Activated gamma-delta T cell (primary cell): ENCODE measurements around the gene SCD.
"Not testable (repeated sequence)": the region's sequence is repeated elsewhere in the genome, so short reads cannot be mapped to it uniquely, and the experiment has no call there.

ENCODE experiments used
- DNase-seq: peaks from one replicate; lab custom pipeline; 2025; lab: John Stamatoyannopoulos, UW
- total RNA-seq, 2 donors: gene quantifications; one replicate each; lab custom pipeline; 2026; lab: John Stamatoyannopoulos, UW

The SCD gene
- total RNA-seq: 13.2 to 20.6 reads per million in 2 donors

DNA sequence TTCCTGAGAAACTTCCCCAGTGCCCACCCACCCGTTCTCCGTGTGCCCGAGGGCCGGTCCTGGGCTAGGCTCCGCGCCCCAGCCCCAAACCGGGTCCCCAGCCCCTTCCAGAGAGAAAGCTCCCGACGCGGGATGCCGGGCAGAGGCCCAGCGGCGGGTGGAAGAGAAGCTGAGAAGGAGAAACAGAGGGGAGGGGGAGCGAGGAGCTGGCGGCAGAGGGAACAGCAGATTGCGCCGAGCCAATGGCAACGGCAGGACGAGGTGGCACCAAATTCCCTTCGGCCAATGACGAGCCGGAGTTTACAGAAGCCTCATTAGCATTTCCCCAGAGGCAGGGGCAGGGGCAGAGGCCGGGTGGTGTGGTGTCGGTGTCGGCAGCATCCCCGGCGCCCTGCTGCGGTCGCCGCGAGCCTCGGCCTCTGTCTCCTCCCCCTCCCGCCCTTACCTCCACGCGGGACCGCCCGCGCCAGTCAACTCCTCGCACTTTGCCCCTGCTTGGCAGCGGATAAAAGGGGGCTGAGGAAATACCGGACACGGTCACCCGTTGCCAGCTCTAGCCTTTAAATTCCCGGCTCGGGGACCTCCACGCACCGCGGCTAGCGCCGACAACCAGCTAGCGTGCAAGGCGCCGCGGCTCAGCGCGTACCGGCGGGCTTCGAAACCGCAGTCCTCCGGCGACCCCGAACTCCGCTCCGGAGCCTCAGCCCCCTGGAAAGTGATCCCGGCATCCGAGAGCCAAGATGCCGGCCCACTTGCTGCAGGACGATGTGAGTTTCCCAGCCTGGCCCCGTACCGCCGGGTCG is at the start of gene SCD:
TSS of gene SCD (plus strand) at position 469 of the 803 bp plus-strand sequence. CDS start at position 741, 272 bp downstream.
- peak; percentile 71 for DNase-seq

DNA sequence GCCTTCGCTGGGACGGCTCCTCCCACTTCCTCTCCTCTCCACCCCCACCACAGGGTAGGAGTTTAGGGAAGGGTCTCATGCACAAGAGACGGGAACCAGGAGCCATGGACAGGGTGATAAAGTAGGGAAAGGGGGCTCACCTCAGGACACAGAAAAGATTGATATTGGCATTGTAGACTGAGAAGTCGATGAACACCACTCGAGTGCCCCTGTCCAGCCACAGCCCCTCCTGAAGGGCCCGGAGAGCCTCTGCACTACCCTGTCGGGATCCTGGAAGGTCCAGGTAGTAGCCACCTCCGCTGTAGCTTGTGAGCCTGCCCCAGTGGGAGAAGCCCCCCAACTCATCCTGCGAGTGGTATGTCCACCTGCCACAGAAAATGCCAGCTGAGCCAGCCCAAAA is 49.8 kb upstream of the SCD start:
- DNase-seq: no peak

DNA sequence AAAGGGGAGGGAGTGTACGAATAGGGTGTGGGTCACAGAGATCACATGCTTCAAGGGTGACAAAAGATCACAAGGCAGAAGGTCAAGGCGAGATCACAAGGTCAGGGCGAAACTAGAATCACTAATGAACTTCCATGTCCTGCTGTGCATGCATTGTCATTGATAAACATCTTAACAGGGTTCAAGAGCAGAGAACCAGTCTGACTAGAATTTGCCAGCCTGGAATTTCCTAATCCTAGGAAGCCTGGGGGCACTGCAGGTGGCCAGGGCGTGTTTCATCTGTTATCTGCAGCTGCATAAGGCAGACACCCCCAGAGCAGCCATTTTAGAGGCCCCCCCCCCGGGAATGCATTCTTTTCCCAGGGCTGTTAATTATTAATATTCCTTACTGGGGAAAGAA is 45.9 kb upstream of the SCD start:
- DNase-seq: not testable (repeated sequence)

DNA sequence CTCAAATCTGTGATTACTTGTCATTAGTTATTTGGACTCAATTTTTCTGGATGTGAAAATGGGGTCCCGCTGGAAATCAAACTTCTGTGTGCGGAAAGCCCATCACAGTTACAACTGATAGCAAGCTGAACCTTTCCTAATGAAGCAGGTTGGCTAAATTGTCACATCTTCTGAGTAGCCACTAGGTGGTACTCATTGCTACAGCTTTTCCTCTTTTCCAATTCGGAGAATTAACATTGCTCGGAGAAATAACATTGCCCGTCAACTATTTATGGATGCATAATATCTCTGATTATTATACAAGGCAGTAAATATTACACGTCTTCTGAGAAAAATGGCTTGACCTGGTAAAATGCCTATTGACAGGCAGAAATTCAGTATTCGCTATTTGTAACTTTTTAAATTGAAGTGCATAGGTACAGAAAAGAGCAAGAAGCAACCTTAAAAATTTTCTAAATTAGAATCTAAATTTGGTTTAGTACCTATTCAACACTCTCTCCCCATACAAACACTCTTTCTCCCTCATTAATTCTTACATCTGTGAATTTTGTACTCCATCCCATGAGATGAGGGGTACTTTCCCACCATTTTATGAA is 43.2 kb upstream of the SCD start:
- DNase-seq: no peak

DNA sequence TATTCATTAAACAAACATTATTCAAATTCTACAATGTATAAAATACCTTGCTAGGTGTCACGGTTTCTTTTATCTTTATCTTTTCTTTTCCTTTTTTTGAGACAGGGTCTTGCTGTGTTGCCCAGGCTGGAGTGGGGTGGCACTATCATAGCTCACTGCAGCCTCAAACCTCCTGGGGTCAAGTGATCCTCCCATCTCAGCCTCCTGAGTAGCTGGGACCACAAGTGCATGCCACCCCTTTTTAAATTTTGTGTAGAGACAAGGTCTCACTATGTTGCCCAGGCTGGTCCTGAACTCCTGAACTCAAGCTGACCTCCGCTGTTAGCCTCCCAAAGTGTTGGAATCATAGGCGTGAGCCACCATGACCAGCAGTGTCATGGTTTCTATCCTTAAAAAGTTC is 42.6 kb upstream of the SCD start:
- DNase-seq: no peak

DNA sequence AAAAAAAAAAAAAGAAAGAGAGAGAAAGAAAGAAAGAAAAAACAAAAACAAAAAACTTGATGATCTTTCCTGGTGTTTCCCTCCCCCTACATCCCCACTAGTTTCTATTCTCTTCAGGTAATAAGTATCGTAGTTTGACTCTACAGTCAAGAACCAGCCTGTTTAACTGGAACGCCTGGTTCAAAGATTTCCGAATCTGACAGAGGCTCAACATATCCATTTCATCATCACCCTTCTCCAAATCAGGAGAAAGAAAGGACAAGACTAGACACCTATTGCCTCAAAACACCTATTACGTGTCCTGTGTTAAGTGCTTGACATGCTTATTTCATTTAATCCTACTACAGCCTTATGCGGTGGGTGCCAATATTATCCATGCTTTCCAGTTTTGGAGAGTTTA is 40.2 kb upstream of the SCD start:
- no peak for DNase-seq

DNA sequence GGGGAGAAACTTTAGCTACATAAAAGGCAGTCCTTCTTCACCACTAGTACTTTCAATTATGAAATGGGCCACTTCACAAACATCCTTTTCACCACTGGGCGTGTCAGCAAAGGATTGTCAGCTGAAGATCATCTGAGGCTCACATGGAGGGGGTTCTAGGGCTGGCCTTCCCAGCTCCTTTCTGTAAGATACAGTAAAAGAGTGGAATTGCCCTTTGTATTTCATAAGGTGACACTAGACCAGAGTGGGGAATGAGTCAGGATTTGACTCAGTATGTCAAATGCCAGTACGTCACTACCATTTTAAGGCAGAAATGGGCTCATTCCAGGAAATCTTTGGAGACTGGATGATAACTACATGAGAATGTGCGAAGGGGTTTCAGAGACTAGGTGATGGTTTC is 39.3 kb upstream of the SCD start:
- no peak for DNase-seq

DNA sequence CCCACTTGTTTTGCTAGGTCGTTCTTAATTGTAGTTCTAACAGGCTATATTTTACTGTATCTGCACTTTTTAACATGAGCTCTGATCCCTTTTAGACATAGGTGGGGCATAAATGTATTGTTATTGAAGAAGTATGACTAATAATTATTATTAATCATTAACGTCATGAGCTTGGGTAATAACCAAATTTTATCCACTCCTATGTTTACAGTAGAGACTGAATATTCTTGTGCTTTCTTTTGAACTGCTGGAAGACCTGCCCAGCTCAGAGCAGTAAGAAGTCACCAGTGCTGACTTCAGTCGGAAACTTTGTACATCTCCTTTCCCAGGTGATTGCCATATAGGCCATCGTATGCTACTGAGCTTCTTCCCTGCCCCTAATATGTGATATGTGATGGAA is 35.7 kb upstream of the SCD start:
- DNase-seq: no peak

DNA sequence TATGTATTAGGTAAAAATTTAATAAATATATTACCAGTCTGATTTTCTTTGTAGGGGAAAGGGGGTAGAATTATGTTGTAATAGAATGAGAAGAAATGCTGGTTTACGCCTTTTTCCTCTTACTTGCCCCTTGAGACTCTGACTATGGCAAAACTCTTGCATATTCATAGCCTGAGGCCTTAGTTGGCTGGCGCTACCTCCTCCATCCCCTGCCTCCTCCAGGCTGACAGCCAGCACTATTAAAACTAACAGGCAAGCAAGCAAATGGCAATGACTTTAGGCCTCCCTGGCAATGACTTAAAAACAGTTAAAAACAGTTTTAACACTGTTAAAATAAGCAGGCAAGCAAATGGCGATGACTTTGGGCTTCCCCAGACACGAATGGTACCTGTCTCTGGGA is 31.4 kb upstream of the SCD start:
- no peak for DNase-seq

DNA sequence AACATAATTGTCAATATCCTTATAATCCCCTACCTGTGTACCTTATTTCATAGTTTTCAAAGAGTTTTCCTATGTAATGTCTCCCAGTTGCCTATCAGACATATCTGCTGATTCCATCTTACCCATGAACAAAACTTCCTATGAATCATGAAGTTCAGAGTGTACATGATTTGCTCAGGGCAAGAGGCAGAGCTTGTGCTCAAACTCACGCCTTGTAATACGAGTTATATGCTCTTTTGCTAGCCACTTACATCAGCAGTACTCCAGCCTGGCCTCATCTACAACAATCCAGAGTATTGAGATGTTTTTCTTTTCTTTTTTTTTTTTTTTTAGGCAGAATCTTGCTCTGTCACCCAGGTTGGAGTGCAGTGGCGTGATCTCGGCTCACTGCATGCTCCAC is 28.8 kb upstream of the SCD start:
- DNase-seq: no peak

DNA sequence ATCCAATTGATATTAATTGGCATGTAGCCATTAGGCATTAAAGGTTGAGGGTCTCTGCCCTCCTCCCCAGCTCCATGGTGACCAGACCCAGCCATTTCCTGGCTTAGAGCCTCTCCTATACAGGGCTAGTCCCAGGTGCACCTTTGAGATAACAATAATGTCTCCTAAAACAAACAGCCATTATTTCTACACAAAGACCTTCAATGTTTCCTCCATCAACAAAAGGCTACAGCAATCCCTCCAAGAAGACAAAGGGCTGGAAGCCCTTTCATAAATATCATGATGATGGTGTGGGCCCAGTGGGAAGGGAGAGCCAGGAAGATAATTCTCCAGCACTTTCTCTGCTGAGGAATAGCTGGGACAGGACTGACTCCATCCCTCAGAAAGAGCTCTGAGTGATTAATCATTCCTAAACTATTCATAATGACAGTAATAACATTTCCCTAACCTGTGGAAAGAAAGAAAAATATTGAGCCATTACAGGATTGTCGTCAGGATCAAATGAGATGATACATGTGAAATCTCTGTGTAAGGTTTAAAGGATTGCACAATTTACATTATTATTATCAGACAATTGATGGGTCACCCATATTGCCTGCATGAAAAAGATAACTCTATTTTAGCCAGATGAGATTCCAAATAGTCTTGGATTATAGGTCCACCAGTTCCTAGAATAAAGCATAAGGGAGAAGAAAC is 27.2 kb upstream of the SCD start:
- no peak for DNase-seq

DNA sequence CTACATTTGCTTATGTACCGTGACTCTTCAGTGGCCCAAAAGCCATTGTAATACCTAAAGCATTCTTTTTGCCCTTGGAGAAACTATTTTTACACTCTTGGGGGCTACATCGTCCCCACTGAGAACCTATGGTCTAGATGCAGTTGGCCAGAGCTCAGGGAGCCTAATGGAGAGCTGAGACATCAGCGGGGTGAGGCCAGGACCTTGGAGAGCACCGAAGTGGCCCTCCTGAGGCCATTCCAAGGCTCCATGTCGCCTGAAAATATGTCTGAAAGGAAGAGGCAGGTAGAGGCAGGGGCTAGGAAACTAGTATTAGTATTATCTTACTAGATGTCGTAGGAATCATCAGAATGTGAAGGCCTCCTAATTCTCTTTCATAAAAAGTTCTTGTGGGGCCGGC is 21.9 kb upstream of the SCD start:
- DNase-seq: no peak

DNA sequence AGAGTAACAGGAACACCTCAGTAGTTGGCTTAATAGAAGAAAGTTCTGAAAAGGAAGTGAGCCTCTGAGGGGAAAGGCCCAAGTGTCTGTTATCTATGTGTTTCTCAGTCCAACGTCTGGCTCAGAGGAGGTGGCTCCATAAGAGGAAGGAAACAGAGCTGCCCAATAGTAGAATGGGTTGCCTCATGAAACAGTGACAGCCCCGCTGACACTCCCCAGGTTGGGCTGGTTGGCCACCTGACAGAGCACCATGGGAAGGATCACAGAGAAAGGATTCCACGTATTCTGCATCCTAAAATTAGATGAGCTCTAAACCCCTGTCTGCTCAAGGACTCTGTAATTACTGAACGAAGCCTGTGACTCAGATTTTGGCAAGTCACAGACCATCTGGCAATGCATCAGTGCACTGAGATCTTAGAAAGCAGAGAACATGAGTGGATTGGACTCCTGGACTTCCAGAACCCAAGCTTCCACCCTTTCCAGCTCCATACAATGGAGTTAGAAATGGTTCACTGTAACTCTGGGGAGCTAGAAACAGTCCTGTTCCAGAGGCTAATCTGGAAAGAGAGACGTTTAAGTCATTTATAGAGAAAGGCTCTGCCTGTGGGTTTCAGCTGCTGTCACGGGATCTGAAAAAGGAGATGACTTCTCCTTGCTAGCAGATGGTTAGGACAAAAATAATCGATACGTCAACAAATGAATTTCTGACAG is 19.9 kb upstream of the SCD start:
- no peak for DNase-seq

DNA sequence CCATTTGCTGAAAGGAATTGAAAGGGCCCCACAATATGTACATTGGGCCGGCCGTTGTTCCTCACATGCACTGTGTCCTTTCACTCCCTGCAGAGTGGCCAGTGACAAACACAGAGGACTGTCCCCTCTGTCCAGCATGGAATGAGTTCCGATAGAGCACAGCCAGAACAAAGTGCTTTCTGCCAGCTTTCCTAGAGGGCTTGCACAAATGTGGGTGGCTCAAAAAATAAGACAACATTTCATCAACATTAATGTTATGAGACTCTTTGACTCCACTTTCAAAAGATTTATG is 19.4 kb upstream of the SCD start:
- no peak for DNase-seq

DNA sequence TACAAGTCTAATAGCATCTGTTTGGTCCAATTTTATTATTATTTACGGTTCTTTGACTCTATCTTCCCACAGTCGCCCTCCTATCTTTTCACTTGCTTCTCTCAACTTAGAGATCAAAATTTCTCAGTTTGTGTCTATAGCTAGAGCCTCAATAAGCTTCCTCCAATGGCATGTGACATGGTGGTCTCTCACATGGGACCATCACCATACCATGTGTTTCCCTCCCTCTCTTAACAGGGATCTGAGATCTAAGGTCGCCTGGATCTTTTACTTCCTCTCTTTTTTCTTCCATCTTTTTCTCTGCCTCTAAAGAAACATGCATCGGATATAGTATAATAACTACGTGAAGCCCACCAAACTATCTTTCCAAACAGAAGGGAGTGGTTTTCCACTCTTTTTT is 18.8 kb upstream of the SCD start:
- DNase-seq: no peak

DNA sequence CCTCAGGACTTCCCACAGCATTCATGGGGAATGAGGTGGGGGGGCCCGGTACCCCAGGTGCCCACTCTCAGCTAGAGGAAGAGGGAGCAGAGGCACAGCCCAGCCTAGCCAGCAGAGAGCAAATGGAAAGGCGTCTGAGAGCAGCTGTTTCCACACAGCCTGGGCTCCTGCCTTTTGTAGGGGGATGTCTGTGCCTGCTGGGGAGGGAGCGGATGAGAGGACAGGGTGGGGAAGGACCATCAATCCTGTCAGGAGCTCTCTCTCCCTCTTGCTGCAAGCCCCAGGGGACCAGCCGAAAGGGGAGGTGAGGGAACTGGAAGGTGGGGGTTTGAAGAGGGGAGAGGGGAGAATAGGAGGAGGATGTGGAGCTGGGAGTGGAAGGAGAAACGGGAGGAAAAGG is 17.0 kb upstream of the SCD start, which contains the start of gene PKD2L1:
TSS of gene PKD2L1 (minus strand) at position 150 of the 400 bp plus-strand sequence. CDS start at position 25, 125 bp downstream.
- DNase-seq: no peak

DNA sequence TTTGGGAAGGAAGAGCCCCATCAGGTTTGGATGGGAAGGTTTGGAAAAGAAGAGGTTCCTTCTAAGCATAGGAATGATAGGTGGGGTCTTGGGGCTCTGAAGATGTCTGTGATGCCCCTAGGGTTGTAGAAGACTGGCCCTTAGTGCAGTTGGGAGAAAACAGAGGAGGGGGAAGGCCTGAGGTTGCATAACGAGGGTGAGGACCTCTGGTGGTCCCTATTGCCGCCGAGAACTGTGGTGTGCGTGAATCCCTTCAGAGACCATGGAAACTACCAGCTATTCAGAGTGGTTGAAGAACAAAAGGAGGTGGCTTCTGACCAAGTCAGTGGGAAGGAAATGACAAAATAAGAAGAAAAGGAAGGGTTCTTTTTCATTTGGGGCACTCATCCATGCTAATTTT is 13.9 kb upstream of the SCD start:
- no peak for DNase-seq

DNA sequence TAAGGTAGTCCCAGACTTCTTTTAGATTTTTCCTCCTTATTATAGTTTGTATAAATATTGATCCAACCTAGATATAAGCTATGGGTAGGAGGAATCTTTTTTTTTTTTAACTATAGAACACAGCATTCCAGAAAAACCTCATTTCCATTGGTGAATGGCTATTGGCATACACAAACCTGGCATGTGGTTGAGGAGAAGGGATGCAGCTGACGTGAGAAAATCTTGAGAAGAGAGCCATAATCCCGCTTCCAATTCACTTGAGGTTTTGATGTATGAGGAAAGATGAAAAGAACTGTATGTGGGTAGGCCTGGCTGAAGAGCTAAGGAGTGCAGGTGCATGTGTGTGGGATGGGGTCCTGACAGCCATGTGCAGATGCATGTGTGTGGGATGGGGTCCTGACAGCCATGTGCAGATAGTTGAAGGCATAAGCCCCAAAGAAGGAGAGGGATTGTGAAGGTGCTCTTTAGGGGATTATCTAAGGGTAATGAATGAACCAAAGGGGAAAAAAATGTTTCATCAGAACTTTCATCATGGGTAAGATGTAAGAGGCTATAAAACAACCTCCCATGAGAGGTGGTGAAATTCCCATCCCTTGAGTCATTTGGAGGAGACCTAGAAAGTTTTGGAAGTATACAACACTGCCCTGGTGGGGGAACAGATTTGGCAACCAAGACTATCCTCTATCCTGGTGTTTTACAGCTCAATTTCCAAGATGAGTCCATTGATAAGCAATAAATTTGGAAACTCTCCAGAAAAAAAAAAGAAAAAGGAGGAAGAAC is 13.2 kb upstream of the SCD start:
- DNase-seq: no peak

DNA sequence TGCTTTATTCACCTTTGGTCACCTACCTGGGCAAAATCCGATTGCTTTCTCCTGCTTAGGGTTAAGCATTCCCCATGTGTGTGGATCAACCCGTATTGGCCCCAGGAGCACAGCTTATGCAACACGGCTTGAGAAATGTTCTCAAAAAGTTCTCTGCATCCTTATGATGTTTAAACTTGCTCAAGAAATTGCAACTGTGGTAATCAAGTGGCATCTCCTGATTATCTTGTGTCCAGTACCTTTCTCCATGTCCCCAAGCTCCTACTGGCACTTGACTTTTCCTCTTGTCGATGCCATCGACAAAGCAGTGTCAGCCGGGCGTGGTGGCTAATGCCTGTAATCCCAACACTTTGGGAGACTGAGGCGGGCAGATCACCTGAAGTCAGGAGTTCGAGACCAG is 12.3 kb upstream of the SCD start:
- DNase-seq: no peak

DNA sequence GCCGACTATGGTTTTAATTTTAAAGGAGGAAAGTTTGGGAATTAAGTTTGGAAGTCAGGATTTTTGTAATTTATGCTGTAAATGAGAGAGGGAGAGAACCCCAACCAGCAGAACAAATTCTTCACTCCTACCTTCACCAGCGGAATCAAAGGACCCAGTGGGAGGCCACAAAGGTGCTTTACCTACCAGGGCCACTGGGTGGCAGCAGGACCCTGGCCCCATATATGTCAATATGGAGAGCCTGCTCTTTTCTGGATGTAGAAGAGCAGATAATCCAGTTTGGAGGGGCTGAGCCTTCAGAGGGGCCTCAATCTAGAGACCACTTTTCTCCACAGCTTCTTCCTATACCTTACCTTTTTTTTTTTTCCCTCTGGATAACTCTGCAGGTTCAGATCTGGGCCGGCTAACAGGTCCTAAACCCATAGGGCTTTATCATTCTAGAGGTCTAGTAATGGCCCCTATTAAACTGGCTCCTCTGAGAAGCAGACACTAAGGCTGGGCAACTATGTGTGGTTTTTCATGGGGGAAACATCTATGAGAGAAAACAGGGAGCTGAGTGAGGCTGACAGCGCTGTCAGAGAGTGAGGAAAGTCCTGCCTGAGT is 8.5 kb upstream of the SCD start:
- peak; percentile 8 for DNase-seq

DNA sequence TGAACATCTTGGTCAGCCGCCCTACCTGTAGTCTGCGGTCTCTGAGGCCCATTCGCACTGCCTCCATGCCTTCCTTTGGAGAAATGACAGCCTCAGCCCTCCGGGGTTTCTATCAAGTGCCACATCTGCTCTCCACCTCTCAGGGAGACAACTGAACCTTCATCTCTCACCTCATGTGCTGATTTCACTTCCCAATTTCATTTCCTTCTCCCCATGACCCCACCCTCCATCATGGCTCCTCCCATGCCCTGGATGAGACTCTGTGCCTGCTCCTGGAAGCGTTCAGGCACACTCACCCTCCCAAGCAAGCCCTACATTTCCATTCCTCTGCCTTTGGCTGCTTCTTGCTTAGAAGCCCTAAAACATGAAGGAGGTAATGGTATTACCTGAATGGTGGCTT is 7.8 kb upstream of the SCD start:
- no peak for DNase-seq
